ENCODE results near the gene EIF3M. TPM values are rescaled to one million over a fixed set of nuclear protein-coding genes. Genes with fewer than 3 reads are reported as not detected.
"Not testable (repeated sequence)": the region's sequence is repeated elsewhere in the genome, so short reads cannot be mapped to it uniquely, and the experiment has no call there.

Gene EIF3M
- total and polyA plus RNA-seq, 10 donors: 171 to 468 (median 254) TPM

DNA sequence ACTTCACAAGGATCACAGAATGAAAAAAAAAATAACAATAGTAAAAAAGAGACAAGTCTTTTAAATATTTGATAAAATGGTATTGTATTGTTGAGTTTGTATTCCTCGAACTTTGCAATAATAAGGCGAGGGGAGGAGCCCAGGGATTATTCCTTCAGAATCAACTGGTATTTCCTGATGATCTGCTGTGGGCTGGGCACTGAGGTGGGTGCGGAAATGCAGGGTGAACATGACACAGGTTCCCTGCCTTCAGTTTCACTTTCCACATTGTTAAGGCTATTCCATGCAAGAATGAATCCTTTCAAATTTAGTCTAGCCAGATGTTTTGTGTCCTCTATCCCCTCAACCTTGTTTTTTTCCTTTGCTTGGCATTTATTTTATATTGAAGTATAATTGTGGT lies 2.1 kb upstream of the EIF3M start:
- peaks cover 9 to 28% (median 25%) of the 10 kb centered on the region in 6 donors for H3K4me1 ChIP-seq
- no peak overlapping the region for H3K27ac ChIP-seq
- H3K36me3 ChIP-seq: no peaks in the 10 kb centered on the region
- 86 to 94% (median 89%) methylated on average over 3 of the region's 3 CpGs for WGBS, 5 donors
- no peak overlapping the region for H3K4me3 ChIP-seq
- DNase-seq: no peak
- intact Hi-C loops (cut with DNase I; ENCODE audit: low total_unique reads): no loop called here
- TF ChIP-seq CTCF (IDR thresholded peaks at IDR 0.05 in 8 of 11, conservative IDR thresholded peaks at IDR 0.05 in 3 of 11): no peak
- TF ChIP-seq POLR2AphosphoS5 (IDR thresholded peaks at IDR 0.05): no peak
- no peak for TF ChIP-seq POLR2A (IDR thresholded peaks at IDR 0.05)
- no peaks in the 10 kb centered on the region for H3K9me3 ChIP-seq
- H3K27me3 ChIP-seq (replicated peaks in 1 of 7): no peaks in the 10 kb centered on the region

DNA sequence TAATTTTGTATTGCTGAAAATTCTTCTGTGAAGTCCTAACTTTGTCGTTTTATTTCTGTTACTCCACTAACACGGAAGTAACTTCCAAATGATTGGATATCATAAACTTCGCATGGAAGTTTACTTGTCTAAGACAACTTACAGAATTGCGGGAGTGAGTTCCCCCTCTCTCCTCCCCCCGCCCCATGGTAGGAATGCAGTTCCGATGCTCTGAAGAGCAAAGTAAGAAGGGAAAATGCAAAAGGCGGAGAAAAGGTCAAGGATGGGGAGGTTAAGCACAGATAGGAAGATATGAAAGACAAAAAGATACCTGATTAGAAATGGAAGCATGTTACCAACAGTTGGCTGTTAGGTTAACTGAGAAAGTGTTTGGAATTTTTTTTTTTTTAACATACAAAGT lies 1.3 kb downstream of the EIF3M start:
- H3K27me3 ChIP-seq (replicated peaks in 1 of 7): no peaks in the 10 kb centered on the region
- no peaks in the 10 kb centered on the region for H3K9me3 ChIP-seq
- WGBS, 5 donors: 12 to 30% (median 20%) methylated on average over 7 of the region's 7 CpGs
- intact Hi-C loops (cut with DNase I; ENCODE audit: low total_unique reads): no loop called here
- H3K36me3 ChIP-seq: peaks cover 3 to 20% (median 12%) of the 10 kb centered on the region in 6 donors
- no peak for DNase-seq
- H3K4me1 ChIP-seq: peaks cover 19 to 52% (median 47%) of the 10 kb centered on the region in 6 donors
- TF ChIP-seq POLR2AphosphoS5 (IDR thresholded peaks at IDR 0.05): no peak
- no peak for TF ChIP-seq CTCF (IDR thresholded peaks at IDR 0.05 in 8 of 11, conservative IDR thresholded peaks at IDR 0.05 in 3 of 11)
- TF ChIP-seq POLR2A (IDR thresholded peaks at IDR 0.05): no peak
- peak overlapping the region in 5 of 8 donors; percentile 2 to 91 (median 88) for H3K27ac ChIP-seq
- peak overlapping the region; percentile 77 to 98 (median 86) for H3K4me3 ChIP-seq

DNA sequence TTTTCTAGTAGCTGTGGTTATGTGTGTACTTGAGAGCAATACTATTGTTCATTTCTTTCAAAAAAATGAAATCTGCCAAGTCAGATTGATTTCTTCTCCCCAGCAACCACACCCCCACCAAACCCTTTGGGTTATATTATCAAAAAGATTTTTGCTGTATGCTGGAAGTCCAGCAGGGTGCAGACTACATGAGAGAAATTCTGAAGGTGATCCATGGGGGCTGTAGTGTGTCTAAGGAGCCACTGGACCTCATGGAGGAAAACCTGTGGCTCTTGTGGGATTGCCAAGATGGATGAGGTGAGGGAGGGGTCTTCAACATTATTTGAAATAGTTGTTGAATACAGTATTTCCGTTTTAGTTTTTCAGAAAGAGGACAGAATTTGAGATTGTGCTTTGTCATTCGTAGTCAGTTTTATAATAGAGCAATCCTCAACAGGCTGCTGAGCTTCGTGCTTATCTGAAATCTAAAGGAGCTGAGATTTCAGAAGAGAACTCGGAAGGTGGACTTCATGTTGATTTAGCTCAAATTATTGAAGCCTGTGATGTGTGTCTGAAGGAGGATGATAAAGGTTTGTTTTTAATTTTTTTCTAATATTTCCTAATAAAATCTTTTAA lies 3.1 kb downstream of the EIF3M start:
- no peak for DNase-seq
- H3K27me3 ChIP-seq (replicated peaks in 1 of 7): no peaks in the 10 kb centered on the region
- peaks cover 19 to 60% (median 47%) of the 10 kb centered on the region in 6 donors for H3K4me1 ChIP-seq
- no peak overlapping the region for H3K27ac ChIP-seq
- intact Hi-C loops (cut with DNase I; ENCODE audit: low total_unique reads): no loop called here
- TF ChIP-seq CTCF (IDR thresholded peaks at IDR 0.05 in 8 of 11, conservative IDR thresholded peaks at IDR 0.05 in 3 of 11) (peak in 1 of 11 experiments; percentile 5), POLR2AphosphoS5 (IDR thresholded peaks at IDR 0.05) (no peak)
- peaks cover 3 to 38% (median 29%) of the 10 kb centered on the region in 6 donors for H3K36me3 ChIP-seq
- WGBS, 5 donors: 72 to 80% (median 74%) methylated on average over 4 of the region's 4 CpGs
- H3K4me3 ChIP-seq: no peak overlapping the region
- no peaks in the 10 kb centered on the region for H3K9me3 ChIP-seq

DNA sequence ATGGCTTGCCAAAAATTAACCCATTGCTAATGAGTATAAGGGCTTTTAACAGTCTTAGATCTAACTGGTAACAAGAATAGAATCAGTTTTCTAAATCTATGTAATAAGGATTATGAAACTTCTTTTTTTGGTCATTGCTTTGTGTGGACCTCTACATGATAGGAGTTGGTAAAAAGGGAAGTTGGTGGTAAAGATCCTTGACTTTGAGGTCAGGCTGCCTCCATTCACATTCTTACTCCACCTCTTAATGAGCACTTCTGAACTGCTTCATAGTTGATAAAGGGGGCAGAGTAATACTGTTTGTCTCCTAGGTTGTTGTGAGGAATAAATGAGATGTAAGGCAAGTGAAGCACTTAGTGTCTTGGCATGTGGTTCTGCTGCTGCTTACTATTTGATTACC lies 10.6 kb downstream of the EIF3M start:
- no peak overlapping the region for H3K27ac ChIP-seq
- peaks cover 0 to 29% (median 0%) of the 10 kb centered on the region in 6 donors for H3K4me1 ChIP-seq
- intact Hi-C loops (cut with DNase I; ENCODE audit: low total_unique reads): no loop called here
- no peak for TF ChIP-seq POLR2A (IDR thresholded peaks at IDR 0.05)
- no peak for TF ChIP-seq CTCF (IDR thresholded peaks at IDR 0.05 in 8 of 11, conservative IDR thresholded peaks at IDR 0.05 in 3 of 11)
- TF ChIP-seq POLR2AphosphoS5 (IDR thresholded peaks at IDR 0.05): no peak
- no peaks in the 10 kb centered on the region for H3K9me3 ChIP-seq
- H3K36me3 ChIP-seq: peaks cover 6 to 100% (median 82%) of the 10 kb centered on the region in 6 donors
- DNase-seq: no peak
- no peaks in the 10 kb centered on the region for H3K27me3 ChIP-seq (replicated peaks in 1 of 7)
- H3K4me3 ChIP-seq: no peak overlapping the region

DNA sequence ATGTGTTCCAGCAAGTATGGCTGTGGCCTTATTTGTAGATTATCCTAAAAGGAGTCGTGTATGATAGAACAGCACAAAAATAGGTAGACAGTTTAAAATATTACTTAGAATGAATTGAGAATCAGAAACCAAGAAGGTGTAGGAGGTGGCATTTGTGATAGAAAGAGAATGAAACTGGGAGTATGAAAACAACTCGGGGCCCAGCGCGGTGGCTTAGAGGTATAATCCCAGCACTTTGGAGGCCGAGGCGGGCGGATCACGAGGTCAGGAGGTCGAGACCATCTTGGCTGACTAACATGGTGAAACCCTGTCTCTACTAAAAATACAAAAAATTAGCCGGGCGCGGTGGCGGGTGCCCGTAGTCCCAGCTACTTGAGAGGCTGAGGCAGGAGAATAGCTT lies 12.5 kb downstream of the EIF3M start:
- H3K4me3 ChIP-seq; intact Hi-C loops (cut with DNase I; ENCODE audit: low total_unique reads); H3K27me3 ChIP-seq (replicated peaks in 1 of 7); H3K27ac ChIP-seq; DNase-seq; H3K9me3 ChIP-seq: not testable (repeated sequence)
- Histone ChIP-seq H3K4me1 (peaks cover 0 to 22% (median 0%) of the 10 kb centered on the region in 6 donors), H3K36me3 (peaks cover 6 to 100% (median 76%) of the 10 kb centered on the region in 6 donors)
- 91 to 97% (median 93%) methylated on average over 14 of the region's 14 CpGs for WGBS, 5 donors
